HCT116 (cell line): ENCODE data around the gene ZBTB21. TPM values are rescaled to one million over a fixed set of nuclear protein-coding genes. Genes with fewer than 3 reads are reported as not detected.

ENCODE experiments used
- ATAC-seq: fragments of 200-7000 bp; cut with Tn5 transposase; 2 replicates; pipeline ENCODE4 v1.9.1; 2020; ENCODE audit warnings: mild to moderate bottlenecking, moderate library complexity
- BruUV-seq: library from RNA; stranded (reverse); fragments of 400-500 nt; replicated peaks from 2 replicates; lab custom pipeline; 2021; lab: Mats Ljungman, UMichigan
- CTCF ChIA-PET: fragments of 300-600 bp; sonication (Branson Sonifier 250); formaldehyde crosslinking; loops from one replicate; lab custom pipeline; 2021; ENCODE audit warnings: antibody characterized with exemption; lab: Charles Lee
- POLR2A ChIA-PET: fragments of 300-600, 350-600 bp; sonication (Branson Sonifier 250); formaldehyde crosslinking; loops from one replicate; lab custom pipeline; 2021; ENCODE audit warnings: antibody characterized with exemption; lab: Charles Lee
- RAD21 ChIA-PET, 2 experiments: fragments of 300-600 bp; sonication (Branson Sonifier 250); formaldehyde crosslinking; loops; one replicate each; lab custom pipeline; 2023; ENCODE audit warnings: low total read pairs in 2 of 2; ENCODE audit not compliant: uncharacterized antibody in 2 of 2, unreplicated experiment in 2 of 2, low non-redundant PET in 1 of 2; lab: Charles Lee
- DNase-seq: peaks from one replicate; pipeline ENCODE4 v3.0.0-alpha.2; 2010; ENCODE audit warnings: low read depth, low spot score
- H2AFZ ChIP-seq: fragments of 200-600 bp; shearing (Covaris generic), sonication (generic); 2 replicates; pipeline ENCODE4 v1.6.1; 2017; ENCODE audit warnings: low read depth, mixed run types, mixed read lengths, antibody characterized with exemption, low read length; ENCODE audit not compliant: poor library complexity, severe bottlenecking
- H3K27ac ChIP-seq: 2 replicates; pipeline ENCODE4 v1.5.1; 2012; ENCODE audit warnings: low read depth, low read length
- H3K27me3 ChIP-seq: fragments of 200-600 bp; sonication (generic); 2 replicates; pipeline ENCODE4 v1.6.1; 2016; ENCODE audit warnings: mixed run types, low read length, mixed read lengths; ENCODE audit not compliant: insufficient read depth
- H3K36me3 ChIP-seq, 2 experiments: fragments of 200-500 bp in 1 of 2; fragments of 200-600 bp in 1 of 2; sonication (Bioruptor generic) in 1 of 2; sonication (generic) in 1 of 2; 2 replicates each; pipeline versions ENCODE4 v1.5.1 to v1.6.1; 2014 to 2016; ENCODE audit warnings: low read length in 2 of 2, inconsistent platforms in 1 of 2, mixed read lengths in 1 of 2, mixed run types in 1 of 2; ENCODE audit not compliant: insufficient read depth in 2 of 2, control insufficient read depth in 1 of 2
- H3K4me1 ChIP-seq, 2 experiments: fragments of 200-600 bp in 1 of 2; sonication (generic) in 1 of 2; 2 replicates each; pipeline versions ENCODE4 v1.5.1 to v1.6.1; 2012 to 2017; ENCODE audit warnings: low read length in 2 of 2, inconsistent platforms in 1 of 2, mild to moderate bottlenecking in 1 of 2, mixed read lengths in 1 of 2, mixed run types in 1 of 2, moderate library complexity in 1 of 2; ENCODE audit not compliant: insufficient read depth in 2 of 2, control insufficient read depth in 1 of 2
- H3K4me2 ChIP-seq: fragments of 200-600 bp; sonication (generic); 2 replicates; pipeline ENCODE4 v1.6.1; 2017; ENCODE audit warnings: mixed run types, low read length, mixed read lengths
- H3K4me3 ChIP-seq, 2 experiments: fragments of 200-600 bp in 1 of 2; sonication (generic) in 1 of 2; replicated peaks in 1 of 2; 2 replicates each; pipeline ENCODE4 v1.5.1; 2011 to 2016; ENCODE audit warnings: low read length in 2 of 2, control low read depth in 1 of 2, low read depth in 1 of 2, mild to moderate bottlenecking in 1 of 2, mixed read lengths in 1 of 2, mixed run types in 1 of 2
- H3K79me2 ChIP-seq: fragments of 200-600 bp; sonication (generic); 2 replicates; pipeline ENCODE4 v1.6.1; 2017; ENCODE audit warnings: mild to moderate bottlenecking, mixed run types, low read length, moderate library complexity, mixed read lengths; ENCODE audit not compliant: insufficient read depth
- H3K9ac ChIP-seq: fragments of 200-600 bp; sonication (generic); 2 replicates; pipeline ENCODE4 v1.6.1; 2016; ENCODE audit warnings: low read length, mixed read lengths
- H3K9me2 ChIP-seq: fragments of 200-600 bp; sonication (generic), shearing (Covaris generic); 2 replicates; pipeline ENCODE4 v1.6.1; 2017; ENCODE audit warnings: mixed run types, mild to moderate bottlenecking, moderate library complexity; ENCODE audit not compliant: insufficient read depth
- H3K9me3 ChIP-seq, 2 experiments: fragments of 200-500 bp in 1 of 2; fragments of 200-600 bp in 1 of 2; sonication (Bioruptor generic) in 1 of 2; sonication (generic) in 1 of 2; 2 replicates each; pipeline ENCODE4 v1.6.1; 2014 to 2017; ENCODE audit warnings: low read length in 2 of 2, mixed read lengths in 2 of 2, inconsistent platforms in 1 of 2, low read depth in 1 of 2, mild to moderate bottlenecking in 1 of 2, mixed run types in 1 of 2, moderate library complexity in 1 of 2; ENCODE audit not compliant: control insufficient read depth in 1 of 2, insufficient read depth in 1 of 2
- H4K20me1 ChIP-seq: fragments of 200-600 bp; sonication (generic), shearing (Covaris generic); 2 replicates; pipeline ENCODE4 v1.6.1; 2017; ENCODE audit warnings: mixed run types, mild to moderate bottlenecking, moderate library complexity; ENCODE audit not compliant: insufficient read depth
- CEBPB ChIP-seq: IDR thresholded peaks from 2 replicates; pipeline ENCODE4 v1.6.1; 2012; ENCODE audit warnings: low read depth
- EZH2 ChIP-seq: fragments of 200-600 bp; sonication (generic); IDR thresholded peaks from 2 replicates; pipeline ENCODE4 v1.6.1; 2017; ENCODE audit warnings: antibody characterized with exemption, mixed run types
- FOSL1 ChIP-seq: IDR thresholded peaks from 2 replicates; pipeline ENCODE4 v1.6.1; 2012; ENCODE audit warnings: low read depth
- JUND ChIP-seq: IDR thresholded peaks from 2 replicates; pipeline ENCODE4 v1.6.1; 2012
- SIN3A ChIP-seq: IDR thresholded peaks from 2 replicates; pipeline ENCODE4 v1.6.1; 2012; ENCODE audit warnings: low read depth
- TCF7L2 ChIP-seq: IDR thresholded peaks from 2 replicates; pipeline ENCODE4 v1.7.0; 2011; ENCODE audit warnings: borderline replicate concordance, inconsistent platforms; ENCODE audit not compliant: insufficient read depth, insufficient read length; ENCODE audit errors: extremely low read depth
- ZFX ChIP-seq: fragments of 450-650 bp; IDR thresholded peaks from 2 replicates; pipeline ENCODE4 v1.6.1; 2017
- intact Hi-C: fragments of 100-400 bp; cut with micrococcal nuclease; formaldehyde crosslinking; loops from 2 replicates; pipeline ENCODE4 v1.10.0; 2022
- total RNA-seq: library from RNA; stranded (reverse); gene quantifications from one replicate; pipeline ENCODE4 v1.2.1, GENCODE V29; 2021; ENCODE audit not compliant: unreplicated experiment
- TF ChIP-seq, protein P1 (sequence below): IDR thresholded peaks from 2 replicates; pipeline ENCODE4 v1.6.1; 2011; ENCODE audit warnings: mild to moderate bottlenecking, low read length, moderate library complexity; ENCODE audit not compliant: insufficient replicate concordance; ENCODE audit errors: extremely low read depth
- TF ChIP-seq, protein P2 (sequence below): IDR thresholded peaks from 2 replicates; pipeline ENCODE4 v1.6.1; 2012; ENCODE audit warnings: low read depth
- TF ChIP-seq, protein P3 (sequence below): IDR thresholded peaks from 2 replicates; pipeline ENCODE4 v1.6.1; 2012
- TF ChIP-seq, protein P4 (sequence below): IDR thresholded peaks from 2 replicates; pipeline ENCODE4 v1.6.1; 2012

Gene ZBTB21
- total RNA-seq, 1 experiment from 2014 or later = 28.7 TPM

DNA sequence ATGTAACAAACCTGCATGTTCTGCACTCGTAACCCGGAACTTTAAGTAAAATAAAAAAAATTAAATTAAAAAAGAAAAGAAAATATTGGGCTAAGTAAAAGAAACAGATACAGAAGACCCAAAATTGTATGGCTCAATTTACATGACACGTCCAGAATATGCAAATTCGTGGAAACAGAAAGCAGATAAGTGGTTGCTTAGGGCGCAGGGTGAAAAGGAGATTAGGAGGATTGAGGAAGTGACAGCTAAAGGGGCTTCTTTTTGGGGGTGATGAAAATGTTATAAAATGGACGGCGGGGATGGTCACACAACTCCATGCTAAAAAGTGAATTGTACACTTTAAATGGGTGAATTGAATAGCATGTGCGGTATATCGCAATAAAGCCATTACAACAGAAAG is 27.4 kb upstream of the ZBTB21 start:
- no peaks in the 10 kb centered on the region for H3K79me2 ChIP-seq
- ChIA-PET POLR2A (no interaction called here), RAD21 (no interaction called here), CTCF (no interaction called here)
- no peaks in the 10 kb centered on the region for H3K36me3 ChIP-seq
- no peak overlapping the region for H3K9ac ChIP-seq
- H3K27me3 ChIP-seq = no peaks in the 10 kb centered on the region
- no peaks in the 10 kb centered on the region for H3K9me3 ChIP-seq
- H3K4me1 ChIP-seq = peaks cover 11 to 20% of the 10 kb centered on the region in 2 experiments
- H3K9me2 ChIP-seq = no peaks in the 10 kb centered on the region
- ATAC-seq (no peak), DNase-seq (no peak)
- no TSS peak for BruUV-seq
- intact Hi-C loops = no loop called here
- no peak overlapping the region for H3K4me2 ChIP-seq
- H2AFZ ChIP-seq = no peak overlapping the region
- H3K4me3 ChIP-seq = no peak overlapping the region
- TF ChIP-seq EZH2 (no peak), JUND (no peak), FOSL1 (no peak), CEBPB (no peak), TCF7L2 (no peak), SIN3A (no peak), ZFX (no peak)
- TF ChIP-seq, protein P1, sequence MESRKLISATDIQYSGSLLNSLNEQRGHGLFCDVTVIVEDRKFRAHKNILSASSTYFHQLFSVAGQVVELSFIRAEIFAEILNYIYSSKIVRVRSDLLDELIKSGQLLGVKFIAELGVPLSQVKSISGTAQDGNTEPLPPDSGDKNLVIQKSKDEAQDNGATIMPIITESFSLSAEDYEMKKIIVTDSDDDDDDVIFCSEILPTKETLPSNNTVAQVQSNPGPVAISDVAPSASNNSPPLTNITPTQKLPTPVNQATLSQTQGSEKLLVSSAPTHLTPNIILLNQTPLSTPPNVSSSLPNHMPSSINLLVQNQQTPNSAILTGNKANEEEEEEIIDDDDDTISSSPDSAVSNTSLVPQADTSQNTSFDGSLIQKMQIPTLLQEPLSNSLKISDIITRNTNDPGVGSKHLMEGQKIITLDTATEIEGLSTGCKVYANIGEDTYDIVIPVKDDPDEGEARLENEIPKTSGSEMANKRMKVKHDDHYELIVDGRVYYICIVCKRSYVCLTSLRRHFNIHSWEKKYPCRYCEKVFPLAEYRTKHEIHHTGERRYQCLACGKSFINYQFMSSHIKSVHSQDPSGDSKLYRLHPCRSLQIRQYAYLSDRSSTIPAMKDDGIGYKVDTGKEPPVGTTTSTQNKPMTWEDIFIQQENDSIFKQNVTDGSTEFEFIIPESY = no peak
- TF ChIP-seq, protein P2, sequence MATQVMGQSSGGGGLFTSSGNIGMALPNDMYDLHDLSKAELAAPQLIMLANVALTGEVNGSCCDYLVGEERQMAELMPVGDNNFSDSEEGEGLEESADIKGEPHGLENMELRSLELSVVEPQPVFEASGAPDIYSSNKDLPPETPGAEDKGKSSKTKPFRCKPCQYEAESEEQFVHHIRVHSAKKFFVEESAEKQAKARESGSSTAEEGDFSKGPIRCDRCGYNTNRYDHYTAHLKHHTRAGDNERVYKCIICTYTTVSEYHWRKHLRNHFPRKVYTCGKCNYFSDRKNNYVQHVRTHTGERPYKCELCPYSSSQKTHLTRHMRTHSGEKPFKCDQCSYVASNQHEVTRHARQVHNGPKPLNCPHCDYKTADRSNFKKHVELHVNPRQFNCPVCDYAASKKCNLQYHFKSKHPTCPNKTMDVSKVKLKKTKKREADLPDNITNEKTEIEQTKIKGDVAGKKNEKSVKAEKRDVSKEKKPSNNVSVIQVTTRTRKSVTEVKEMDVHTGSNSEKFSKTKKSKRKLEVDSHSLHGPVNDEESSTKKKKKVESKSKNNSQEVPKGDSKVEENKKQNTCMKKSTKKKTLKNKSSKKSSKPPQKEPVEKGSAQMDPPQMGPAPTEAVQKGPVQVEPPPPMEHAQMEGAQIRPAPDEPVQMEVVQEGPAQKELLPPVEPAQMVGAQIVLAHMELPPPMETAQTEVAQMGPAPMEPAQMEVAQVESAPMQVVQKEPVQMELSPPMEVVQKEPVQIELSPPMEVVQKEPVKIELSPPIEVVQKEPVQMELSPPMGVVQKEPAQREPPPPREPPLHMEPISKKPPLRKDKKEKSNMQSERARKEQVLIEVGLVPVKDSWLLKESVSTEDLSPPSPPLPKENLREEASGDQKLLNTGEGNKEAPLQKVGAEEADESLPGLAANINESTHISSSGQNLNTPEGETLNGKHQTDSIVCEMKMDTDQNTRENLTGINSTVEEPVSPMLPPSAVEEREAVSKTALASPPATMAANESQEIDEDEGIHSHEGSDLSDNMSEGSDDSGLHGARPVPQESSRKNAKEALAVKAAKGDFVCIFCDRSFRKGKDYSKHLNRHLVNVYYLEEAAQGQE = no peak
- TF ChIP-seq, protein P3, sequence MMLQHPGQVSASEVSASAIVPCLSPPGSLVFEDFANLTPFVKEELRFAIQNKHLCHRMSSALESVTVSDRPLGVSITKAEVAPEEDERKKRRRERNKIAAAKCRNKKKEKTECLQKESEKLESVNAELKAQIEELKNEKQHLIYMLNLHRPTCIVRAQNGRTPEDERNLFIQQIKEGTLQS = no peak
- TF ChIP-seq, protein P4, sequence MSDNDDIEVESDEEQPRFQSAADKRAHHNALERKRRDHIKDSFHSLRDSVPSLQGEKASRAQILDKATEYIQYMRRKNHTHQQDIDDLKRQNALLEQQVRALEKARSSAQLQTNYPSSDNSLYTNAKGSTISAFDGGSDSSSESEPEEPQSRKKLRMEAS = no peak
- no peak overlapping the region for H3K27ac ChIP-seq
- H4K20me1 ChIP-seq = no peaks in the 10 kb centered on the region
